DND-41 (cell line): ENCODE results near the gene EZH1.

ENCODE experiments used
- CTCF ChIP-seq: IDR thresholded peaks from 2 replicates; pipeline ENCODE4 v1.5.1; 2012; ENCODE audit warnings: borderline replicate concordance, low read length, moderate library complexity, mild to moderate bottlenecking; ENCODE audit not compliant: poor library complexity, severe bottlenecking; ENCODE audit errors: extremely low read depth
- EZH2 ChIP-seq: IDR thresholded peaks from 3 replicates; pipeline ENCODE4 v1.6.1; 2012; ENCODE audit warnings: borderline replicate concordance, low read depth, mild to moderate bottlenecking, moderate library complexity, low read length, inconsistent platforms; ENCODE audit not compliant: severe bottlenecking

GRCh38 chr17:42783791-42784138 lies 38.9 kb upstream of the EZH1 start:
- TF ChIP-seq CTCF, result no peak
- no peak for TF ChIP-seq EZH2
